Measurements from ENCODE around the gene RSPH10B2.
"Not testable (repeated sequence)": the region's sequence is repeated elsewhere in the genome, so short reads cannot be mapped to it uniquely, and the experiment has no call there.

RSPH10B2 gene

GRCh38 chr7:6843654-6844053 is 89.8 kb downstream of the RSPH10B2 start:
- not testable (repeated sequence) for H3K9me3 ChIP-seq (ENCODE audit: control insufficient read depth, insufficient read depth, low read length); H3K9ac ChIP-seq (ENCODE audit: low read depth, low read length); H3K4me1 ChIP-seq (ENCODE audit: insufficient read depth, low read length)

GRCh38 chr7:6845971-6846449 is 92.1 kb downstream of the RSPH10B2 start:
- H3K9me3 ChIP-seq (ENCODE audit: control insufficient read depth, insufficient read depth, low read length); H3K36me3 ChIP-seq (ENCODE audit: insufficient read depth, low read length); H3K4me1 ChIP-seq (ENCODE audit: insufficient read depth, low read length); H3K9ac ChIP-seq (ENCODE audit: low read depth, low read length): not testable (repeated sequence)

More at GRCh38 chr7:6843654-6844053, 89.8 kb downstream of the RSPH10B2 start:
- H3K36me3 ChIP-seq (ENCODE audit: insufficient read depth, low read length): not testable (repeated sequence)

- not testable (repeated sequence) for H3K9me3 ChIP-seq (ENCODE audit: control insufficient read depth, insufficient read depth, low read length); H3K9ac ChIP-seq (ENCODE audit: low read depth, low read length); H3K36me3 ChIP-seq (ENCODE audit: insufficient read depth, low read length); H3K4me1 ChIP-seq (ENCODE audit: insufficient read depth, low read length)
These were observed 93.8 kb downstream of the RSPH10B2 start for GRCh38 chr7:6847751-6848150.

Data from ES-I3 (cell line).